ENCODE data around the gene TACC2.
"Not testable (repeated sequence)": the region's sequence is repeated elsewhere in the genome, so short reads cannot be mapped to it uniquely, and the experiment has no call there.

GRCh38 chr10:122017926-122018325 is 29.0 kb downstream of the TACC2 start:
- TF ChIP-seq, protein P1, sequence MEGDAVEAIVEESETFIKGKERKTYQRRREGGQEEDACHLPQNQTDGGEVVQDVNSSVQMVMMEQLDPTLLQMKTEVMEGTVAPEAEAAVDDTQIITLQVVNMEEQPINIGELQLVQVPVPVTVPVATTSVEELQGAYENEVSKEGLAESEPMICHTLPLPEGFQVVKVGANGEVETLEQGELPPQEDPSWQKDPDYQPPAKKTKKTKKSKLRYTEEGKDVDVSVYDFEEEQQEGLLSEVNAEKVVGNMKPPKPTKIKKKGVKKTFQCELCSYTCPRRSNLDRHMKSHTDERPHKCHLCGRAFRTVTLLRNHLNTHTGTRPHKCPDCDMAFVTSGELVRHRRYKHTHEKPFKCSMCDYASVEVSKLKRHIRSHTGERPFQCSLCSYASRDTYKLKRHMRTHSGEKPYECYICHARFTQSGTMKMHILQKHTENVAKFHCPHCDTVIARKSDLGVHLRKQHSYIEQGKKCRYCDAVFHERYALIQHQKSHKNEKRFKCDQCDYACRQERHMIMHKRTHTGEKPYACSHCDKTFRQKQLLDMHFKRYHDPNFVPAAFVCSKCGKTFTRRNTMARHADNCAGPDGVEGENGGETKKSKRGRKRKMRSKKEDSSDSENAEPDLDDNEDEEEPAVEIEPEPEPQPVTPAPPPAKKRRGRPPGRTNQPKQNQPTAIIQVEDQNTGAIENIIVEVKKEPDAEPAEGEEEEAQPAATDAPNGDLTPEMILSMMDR (IDR thresholded peaks at IDR 0.05): not testable (repeated sequence)
- TF ChIP-seq POLR2A (IDR thresholded peaks at IDR 0.05): not testable (repeated sequence)

Measured in lower leg skin (tissue), 3 donors.